PC-3 (cell line): ENCODE measurements around the gene TMEM130. TPM values are rescaled to one million over a fixed set of nuclear protein-coding genes. Genes with fewer than 3 reads are reported as not detected.
"Not testable (repeated sequence)": the region's sequence is repeated elsewhere in the genome, so short reads cannot be mapped to it uniquely, and the experiment has no call there.

Experiments
- ATAC-seq: fragments of 200-7000 bp; cut with Tn5 transposase; 2 replicates; pipeline ENCODE4 v1.9.1; 2020; ENCODE audit warnings: mild to moderate bottlenecking, moderate library complexity
- BruUV-seq: library from RNA; stranded (reverse); fragments of 400-500 nt; replicated peaks from 2 replicates; lab custom pipeline; 2021; lab: Mats Ljungman, UMichigan
- CTCF ChIA-PET: fragments of 300-600 bp; sonication (Branson Sonifier 250); formaldehyde crosslinking; loops from one replicate; lab custom pipeline; 2022; ENCODE audit warnings: antibody characterized with exemption; lab: Charles Lee
- POLR2A ChIA-PET: fragments of 300-600 bp; sonication (Branson Sonifier 250); formaldehyde crosslinking; loops from one replicate; lab custom pipeline; 2022; ENCODE audit warnings: antibody characterized with exemption; ENCODE audit not compliant: unreplicated experiment; lab: Charles Lee
- DNase-seq: peaks from one replicate; pipeline ENCODE4 v3.0.0-alpha.2; 2015
- H2AFZ ChIP-seq: fragments of 300-600 bp; sonication (generic); 2 replicates; pipeline ENCODE4 v1.6.0; 2016; ENCODE audit warnings: antibody characterized with exemption, low read length
- H3F3A ChIP-seq: fragments of 300-600 bp; sonication (generic); one replicate; pipeline ENCODE4 v1.6.0; 2017; ENCODE audit warnings: antibody characterized with exemption, low read length, control low read depth, mild to moderate bottlenecking; ENCODE audit not compliant: unreplicated experiment
- H3K27ac ChIP-seq: fragments of 300-600 bp; sonication (generic); 2 replicates; pipeline ENCODE4 v1.5.1; 2016; ENCODE audit warnings: mild to moderate bottlenecking, low read length
- H3K27me3 ChIP-seq: fragments of 300-600 bp; sonication (generic); 2 replicates; pipeline ENCODE4 v1.6.1; 2016; ENCODE audit warnings: low read length, mixed read lengths
- H3K36me3 ChIP-seq: fragments of 300-600 bp; sonication (generic); 2 replicates; pipeline ENCODE4 v1.6.1; 2016; ENCODE audit warnings: low read depth, mixed run types, low read length, mixed read lengths
- H3K4me1 ChIP-seq: fragments of 300-600 bp; sonication (generic); 2 replicates; pipeline ENCODE4 v1.5.1; 2016; ENCODE audit warnings: low read length; ENCODE audit not compliant: insufficient read depth
- H3K4me2 ChIP-seq: fragments of 300-600 bp; sonication (generic); 2 replicates; pipeline ENCODE4 v1.6.0; 2016; ENCODE audit warnings: low read length
- H3K4me3 ChIP-seq: fragments of 300-600 bp; sonication (generic); 2 replicates; pipeline ENCODE4 v1.5.1; 2016; ENCODE audit warnings: mild to moderate bottlenecking, low read length, mixed read lengths
- H3K79me2 ChIP-seq: fragments of 300-600 bp; sonication (generic); 2 replicates; pipeline ENCODE4 v1.6.1; 2017; ENCODE audit warnings: low read length, mixed read lengths
- H3K9ac ChIP-seq: fragments of 300-600 bp; sonication (generic); 2 replicates; pipeline ENCODE4 v1.6.0; 2016; ENCODE audit warnings: mild to moderate bottlenecking, low read length
- H3K9me2 ChIP-seq: fragments of 300-600 bp; sonication (generic); replicated peaks from 2 replicates; pipeline ENCODE4 v1.6.1; 2016; ENCODE audit warnings: mixed run types, low read length, mixed read lengths
- H3K9me3 ChIP-seq: fragments of 300-600 bp; sonication (generic); 2 replicates; pipeline ENCODE4 v1.6.1; 2016; ENCODE audit warnings: low read length, mixed read lengths
- H4K20me1 ChIP-seq: fragments of 300-600 bp; sonication (generic); 2 replicates; pipeline ENCODE4 v1.6.1; 2016; ENCODE audit warnings: low read length, mixed read lengths
- CTCF ChIP-seq: fragments of 300-600 bp; sonication (generic); conservative IDR thresholded peaks from 2 replicates; pipeline ENCODE4 v1.5.1; 2017; ENCODE audit warnings: antibody characterized with exemption, low read depth, mild to moderate bottlenecking, low read length
- EZH2 ChIP-seq: fragments of 300-600 bp; sonication (generic); IDR thresholded peaks from one replicate; pipeline ENCODE4 v1.6.1; 2017; ENCODE audit warnings: antibody characterized with exemption, mild to moderate bottlenecking, low read length; ENCODE audit not compliant: unreplicated experiment
- EZH2phosphoT487 ChIP-seq: fragments of 300-600 bp; sonication (generic); IDR thresholded peaks from 2 replicates; pipeline ENCODE4 v1.6.1; 2018; ENCODE audit warnings: mild to moderate bottlenecking, antibody characterized with exemption, low read length, borderline replicate concordance
- intact Hi-C: fragments of 100-400 bp; cut with micrococcal nuclease; formaldehyde crosslinking; loops from 2 replicates; pipeline ENCODE4 v1.9.0; 2023
- total RNA-seq: library from RNA; depleted of rRNA; stranded (reverse); fragments of >200 nt; gene quantifications from 2 replicates; pipeline ENCODE4 v1.2.3, GENCODE V29; 2014

Gene TMEM130
- total RNA-seq, 1 experiment from 2014 or later = not detected

GRCh38 chr7:98852826-98853225, 17.0 kb downstream of the TMEM130 start:
- Histone ChIP-seq H3K27ac (no peak overlapping the region), H3K4me3 (no peak overlapping the region), H3K9me3 (no peaks in the 10 kb centered on the region), H4K20me1 (no peaks in the 10 kb centered on the region), H2AFZ (no peak overlapping the region), H3K27me3 (no peaks in the 10 kb centered on the region), H3K9me2 (no peaks in the 10 kb centered on the region), H3K4me2 (no peak overlapping the region), H3K79me2 (no peaks in the 10 kb centered on the region), H3K9ac (no peak overlapping the region), H3K36me3 (no peaks in the 10 kb centered on the region), H3K4me1 (no peaks in the 10 kb centered on the region), H3F3A (no peaks in the 10 kb centered on the region)
- no peak for TF ChIP-seq CTCF
- no peak for TF ChIP-seq EZH2
- TF ChIP-seq EZH2phosphoT487 = no peak
- ChIA-PET POLR2A (no interaction called here), CTCF (interaction anchor here (0.6 kb wide), 1 partner anchor 19 kb away, joined by 5 read pairs; no protein-coding TSS in a partner anchor)
- DNase-seq (no peak), ATAC-seq (no peak)
- no TSS peak for BruUV-seq
- intact Hi-C loops = no loop called here

- Histone ChIP-seq H3K79me2 (no peaks in the 10 kb centered on the region), H2AFZ (no peak overlapping the region), H3K4me1 (no peaks in the 10 kb centered on the region), H3K9me2 (no peaks in the 10 kb centered on the region), H3K9me3 (no peaks in the 10 kb centered on the region), H3K36me3 (no peaks in the 10 kb centered on the region), H3K27me3 (no peaks in the 10 kb centered on the region), H4K20me1 (no peaks in the 10 kb centered on the region), H3K27ac (no peak overlapping the region), H3K9ac (no peak overlapping the region), H3K4me2 (no peak overlapping the region), H3F3A (no peaks in the 10 kb centered on the region), H3K4me3 (no peak overlapping the region)
- TF ChIP-seq EZH2phosphoT487 (no peak), CTCF (no peak), EZH2 (no peak)
- no peak for ATAC-seq
- no peak for DNase-seq
- intact Hi-C loops = no loop called here
- no TSS peak for BruUV-seq
- CTCF ChIA-PET = no interaction called here
- POLR2A ChIA-PET = no interaction called here
These were observed 20.9 kb downstream of the TMEM130 start for GRCh38 chr7:98848918-98849317.

GRCh38 chr7:98842552-98842951, 27.3 kb downstream of the TMEM130 start:
- H3K79me2 ChIP-seq, ATAC-seq, H4K20me1 ChIP-seq, H3K36me3 ChIP-seq, H3K9me2 ChIP-seq, BruUV-seq, H3K27me3 ChIP-seq, H3K4me3 ChIP-seq, POLR2A ChIA-PET, DNase-seq, H3K4me1 ChIP-seq, H3K27ac ChIP-seq, H3K9ac ChIP-seq, H3K4me2 ChIP-seq, H3K9me3 ChIP-seq, H2AFZ ChIP-seq, CTCF ChIA-PET, H3F3A ChIP-seq: not testable (repeated sequence)
- intact Hi-C loops = loop anchor here (5.0 kb wide), 1 partner anchor 95 kb away; no protein-coding TSS in a partner anchor
